ACC112 (cell line): ENCODE data around the gene MAP2K6.

Experiments used
- H2AFZ ChIP-seq: fragments of 200-600 bp; sonication (generic); one replicate; pipeline ENCODE4 v1.6.0; 2017; ENCODE audit warnings: antibody characterized with exemption, low read length; ENCODE audit not compliant: unreplicated experiment
- H3K27ac ChIP-seq: fragments of 200-600 bp; sonication (generic); 2 replicates; pipeline ENCODE4 v1.5.1; 2014; ENCODE audit warnings: low read depth, mild to moderate bottlenecking, antibody characterized with exemption, low read length, moderate library complexity
- H3K27me3 ChIP-seq: fragments of 200-600 bp; sonication (generic); 2 replicates; pipeline ENCODE4 v1.6.1; 2014; ENCODE audit warnings: mild to moderate bottlenecking, antibody characterized with exemption, low read length, moderate library complexity, mixed read lengths; ENCODE audit not compliant: insufficient read depth
- H3K36me3 ChIP-seq: fragments of 200-600 bp; sonication (generic); 2 replicates; pipeline ENCODE4 v1.6.1; 2016; ENCODE audit warnings: mild to moderate bottlenecking, antibody characterized with exemption, low read length, moderate library complexity, mixed read lengths; ENCODE audit not compliant: insufficient read depth
- H3K4me1 ChIP-seq: fragments of 200-600 bp; sonication (generic); one replicate; pipeline ENCODE4 v1.6.1; 2016; ENCODE audit warnings: low read length, mixed read lengths; ENCODE audit not compliant: insufficient read depth, unreplicated experiment, control insufficient read depth
- H3K4me3 ChIP-seq: fragments of 200-600 bp; sonication (generic); 2 replicates; pipeline ENCODE4 v1.5.1; 2014; ENCODE audit warnings: mild to moderate bottlenecking, low read depth, low read length
- H3K79me2 ChIP-seq: fragments of 200-600 bp; sonication (generic); one replicate; pipeline ENCODE4 v1.6.0; 2016; ENCODE audit warnings: low read length; ENCODE audit not compliant: control insufficient read depth, unreplicated experiment, insufficient read depth

MAP2K6 gene

DNA sequence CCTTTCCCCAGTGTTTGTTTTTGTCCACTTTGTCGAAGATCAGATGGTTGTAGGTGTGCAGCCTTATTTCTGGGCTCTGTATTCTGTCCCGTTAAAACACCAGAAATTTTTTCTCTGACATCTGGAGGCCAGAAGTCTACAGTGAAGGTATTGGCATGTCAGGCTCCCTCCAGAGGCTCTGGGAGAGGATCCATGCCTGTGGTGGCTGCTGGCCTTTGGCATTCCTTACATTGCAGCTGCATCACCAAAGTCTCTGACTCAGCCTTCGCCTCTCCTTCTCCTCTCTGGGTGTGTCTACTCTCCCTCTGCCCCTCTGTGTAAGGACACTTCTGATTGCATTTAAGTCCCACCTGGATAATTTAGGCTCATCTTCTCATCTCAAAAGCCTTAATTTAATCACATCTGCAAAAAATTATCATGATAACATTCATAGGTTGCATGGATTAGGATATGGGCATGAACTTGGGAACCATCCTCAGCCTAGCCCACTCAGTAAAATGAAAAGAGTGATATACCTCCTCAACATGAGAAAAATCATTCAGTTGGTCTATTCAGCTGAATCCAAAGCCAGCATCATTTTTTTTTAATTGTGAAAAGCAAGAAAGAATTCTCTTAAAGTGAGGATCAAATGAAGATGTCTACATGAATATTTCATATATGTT, 78.0 kb downstream of the MAP2K6 start:
- no peak overlapping the region for H3K27ac ChIP-seq
- H3K4me3 ChIP-seq = no peak overlapping the region
- 0 out of 2 replicates have a peak, but pooled peaks cover 3% of the 10 kb centered on the region for H3K27me3 ChIP-seq
- no peak overlapping the region for H2AFZ ChIP-seq
- H3K36me3 ChIP-seq = no peaks in the 10 kb centered on the region
- peaks cover 8% of the 10 kb centered on the region for H3K4me1 ChIP-seq
- H3K79me2 ChIP-seq = no peaks in the 10 kb centered on the region

DNA sequence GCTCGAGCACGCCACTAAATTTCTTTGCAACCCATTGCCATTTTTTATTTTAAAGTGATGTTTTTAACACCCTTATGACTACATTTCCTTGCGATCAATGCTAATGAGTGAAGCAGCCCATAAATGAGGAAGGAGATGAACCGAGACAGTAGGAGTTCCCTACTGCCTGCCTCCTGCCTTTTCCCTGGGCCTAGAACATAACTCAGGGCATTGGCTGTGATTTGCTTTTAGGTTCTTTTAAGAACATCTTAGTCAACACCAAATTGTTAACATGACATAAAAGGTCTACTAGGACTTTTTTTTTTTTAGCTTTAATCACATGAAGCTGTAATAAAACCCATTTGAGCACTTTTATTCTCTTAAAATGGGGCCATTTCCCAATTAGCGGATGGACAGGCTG, 81.3 kb downstream of the MAP2K6 start:
- H2AFZ ChIP-seq = no peak overlapping the region
- no peak overlapping the region for H3K27ac ChIP-seq
- H3K79me2 ChIP-seq = no peaks in the 10 kb centered on the region
- H3K4me1 ChIP-seq = peaks cover 8% of the 10 kb centered on the region
- no peaks in the 10 kb centered on the region for H3K36me3 ChIP-seq
- H3K27me3 ChIP-seq = 0 out of 2 replicates have a peak, but pooled peaks cover 3% of the 10 kb centered on the region
- H3K4me3 ChIP-seq = no peak overlapping the region

DNA sequence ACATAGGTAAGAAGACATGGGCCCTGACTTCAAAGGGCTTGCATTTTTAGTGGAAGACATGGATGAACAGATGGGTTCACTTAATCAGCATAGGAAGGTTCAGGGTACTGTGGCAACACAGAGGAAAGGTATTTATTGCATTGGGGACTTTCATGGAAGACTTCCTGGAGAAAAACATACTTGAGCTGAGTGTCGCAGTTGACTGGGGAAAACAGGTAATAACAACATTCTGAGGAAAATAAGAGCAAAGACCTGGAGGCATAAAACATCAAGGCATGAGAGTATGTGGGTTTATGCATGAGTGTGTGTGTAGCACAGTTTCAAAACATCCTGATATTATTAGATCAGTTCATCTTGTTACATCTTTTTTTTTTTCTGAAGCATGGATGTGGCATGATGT, 82.7 kb downstream of the MAP2K6 start:
- no peaks in the 10 kb centered on the region for H3K36me3 ChIP-seq
- no peaks in the 10 kb centered on the region for H3K79me2 ChIP-seq
- H3K4me1 ChIP-seq = peaks cover 7% of the 10 kb centered on the region
- H2AFZ ChIP-seq = no peak overlapping the region
- H3K4me3 ChIP-seq = no peak overlapping the region
- H3K27ac ChIP-seq = no peak overlapping the region
- H3K27me3 ChIP-seq = 0 out of 2 replicates have a peak, but pooled peaks cover 3% of the 10 kb centered on the region

DNA sequence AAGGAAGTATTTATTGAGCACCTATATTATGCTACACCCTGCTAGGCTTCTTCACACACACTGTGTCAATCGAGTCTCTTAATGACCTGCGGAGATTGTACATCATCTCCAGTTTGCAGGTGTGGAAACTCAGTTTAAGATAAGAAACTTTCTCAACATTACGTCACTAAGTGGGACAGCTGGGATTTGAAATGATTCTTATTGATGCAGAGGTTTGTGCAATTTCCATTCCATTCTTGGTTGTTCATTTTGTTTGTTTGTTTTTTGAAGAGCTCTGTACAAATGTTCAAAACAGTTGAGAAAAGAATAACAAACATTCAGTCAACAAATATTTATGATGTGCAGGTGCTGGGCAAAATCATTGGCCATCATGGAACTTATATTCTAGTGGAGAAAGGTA, 84.8 kb downstream of the MAP2K6 start:
- Histone ChIP-seq H2AFZ (no peak overlapping the region), H3K27me3 (0 out of 2 replicates have a peak, but pooled peaks cover 3% of the 10 kb centered on the region), H3K4me1 (no peaks in the 10 kb centered on the region), H3K4me3 (no peak overlapping the region), H3K36me3 (no peaks in the 10 kb centered on the region), H3K27ac (no peak overlapping the region), H3K79me2 (no peaks in the 10 kb centered on the region)

DNA sequence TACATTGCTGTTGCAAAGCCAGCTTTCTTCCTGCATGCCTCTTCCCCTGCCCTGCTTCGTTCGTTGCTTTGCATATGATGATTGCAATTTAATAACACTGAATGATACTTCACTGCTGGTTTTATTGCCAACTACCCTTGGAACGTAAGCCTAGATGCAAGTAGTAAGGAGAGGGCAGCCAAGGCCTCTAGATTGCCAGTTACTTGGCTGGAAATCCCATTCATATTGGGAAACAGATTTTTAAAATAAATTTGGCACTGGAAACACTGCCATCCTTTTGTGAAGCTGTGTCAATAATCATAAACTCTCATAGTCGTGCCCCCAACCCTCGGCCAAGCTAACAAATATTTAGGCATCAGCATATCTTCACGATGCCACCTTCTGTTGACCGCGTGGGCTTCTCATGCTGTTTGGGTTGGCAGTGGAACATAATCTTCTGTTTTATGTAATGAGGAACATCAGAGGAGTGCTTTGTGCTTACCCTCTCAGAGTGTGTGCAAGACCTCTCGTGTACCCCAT, 86.5 kb downstream of the MAP2K6 start:
- H2AFZ ChIP-seq = no peak overlapping the region
- H3K36me3 ChIP-seq = no peaks in the 10 kb centered on the region
- H3K27ac ChIP-seq = no peak overlapping the region
- no peak overlapping the region for H3K4me3 ChIP-seq
- 0 out of 2 replicates have a peak, but pooled peaks cover 3% of the 10 kb centered on the region for H3K27me3 ChIP-seq
- no peaks in the 10 kb centered on the region for H3K4me1 ChIP-seq
- H3K79me2 ChIP-seq = no peaks in the 10 kb centered on the region

DNA sequence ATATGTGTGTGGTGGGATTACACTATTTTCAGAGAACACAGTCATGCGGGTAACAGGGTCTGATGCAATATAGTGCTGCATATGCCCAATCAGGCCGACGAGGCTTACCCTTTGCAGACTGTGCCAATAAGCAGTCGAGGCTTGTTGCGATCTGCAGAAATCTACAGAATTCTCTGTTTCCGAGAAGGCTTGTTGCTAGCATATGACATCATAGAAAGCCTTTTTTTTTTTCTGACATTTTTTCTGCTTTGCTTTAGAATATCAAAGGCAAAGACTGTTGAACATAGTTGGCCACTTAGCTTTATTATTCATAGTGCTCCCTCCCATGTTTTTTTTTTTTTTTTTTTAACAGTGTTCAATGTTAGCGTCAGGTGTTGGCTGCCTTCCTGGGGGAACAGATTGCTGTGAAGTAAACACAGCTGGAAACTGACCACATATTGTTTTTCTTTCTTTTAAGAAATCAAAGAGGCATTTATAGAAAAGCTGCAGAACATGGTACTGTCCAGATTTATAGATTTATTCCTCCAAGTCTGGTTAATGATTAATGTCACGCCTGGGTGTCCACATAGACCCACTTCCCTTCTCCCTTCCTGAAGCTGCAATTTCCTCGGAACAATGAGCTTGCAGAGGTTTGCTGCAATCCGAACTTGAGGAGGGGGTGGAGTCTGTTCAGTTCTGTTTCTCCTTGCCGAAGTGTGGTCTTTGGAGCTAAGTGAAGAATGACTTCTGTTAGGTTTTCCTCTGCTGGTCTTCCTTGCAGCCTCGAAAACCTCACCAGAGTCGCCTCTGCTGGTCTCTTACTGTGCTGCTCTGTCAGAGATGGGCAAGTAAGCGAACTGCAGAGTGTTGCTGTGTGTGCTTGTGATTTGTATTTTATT, 87.3 kb downstream of the MAP2K6 start:
- Histone ChIP-seq H3K36me3 (no peaks in the 10 kb centered on the region), H2AFZ (peak overlapping the region; percentile 61), H3K79me2 (no peaks in the 10 kb centered on the region), H3K27ac (no peak overlapping the region), H3K4me1 (no peaks in the 10 kb centered on the region), H3K4me3 (peak overlapping the region; percentile 30), H3K27me3 (0 out of 2 replicates have a peak, but pooled peaks cover 3% of the 10 kb centered on the region)

DNA sequence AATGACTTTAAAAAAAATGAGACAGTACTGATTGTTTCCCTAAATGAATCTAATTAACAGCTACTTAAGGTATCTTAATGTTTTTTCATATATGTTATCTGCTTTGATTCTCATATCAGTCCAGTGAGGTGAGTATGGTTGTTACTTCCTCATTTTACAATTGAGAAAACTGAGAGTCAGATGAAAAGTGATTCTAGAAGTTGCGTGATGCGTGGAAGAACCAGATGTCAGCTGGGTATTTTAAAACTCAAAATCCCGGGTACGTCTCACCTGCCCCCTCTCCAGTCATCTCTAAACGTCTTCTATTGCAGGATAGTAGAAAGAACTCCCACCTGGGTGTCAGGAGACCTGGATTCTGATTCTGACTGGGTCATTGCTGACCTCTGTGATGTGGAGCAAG, 89.2 kb downstream of the MAP2K6 start:
- H3K4me3 ChIP-seq = no peak overlapping the region
- no peaks in the 10 kb centered on the region for H3K4me1 ChIP-seq
- H3K27ac ChIP-seq = no peak overlapping the region
- H3K27me3 ChIP-seq = 0 out of 2 replicates have a peak, but pooled peaks cover 3% of the 10 kb centered on the region
- no peaks in the 10 kb centered on the region for H3K79me2 ChIP-seq
- H2AFZ ChIP-seq = no peak overlapping the region
- H3K36me3 ChIP-seq = no peaks in the 10 kb centered on the region

DNA sequence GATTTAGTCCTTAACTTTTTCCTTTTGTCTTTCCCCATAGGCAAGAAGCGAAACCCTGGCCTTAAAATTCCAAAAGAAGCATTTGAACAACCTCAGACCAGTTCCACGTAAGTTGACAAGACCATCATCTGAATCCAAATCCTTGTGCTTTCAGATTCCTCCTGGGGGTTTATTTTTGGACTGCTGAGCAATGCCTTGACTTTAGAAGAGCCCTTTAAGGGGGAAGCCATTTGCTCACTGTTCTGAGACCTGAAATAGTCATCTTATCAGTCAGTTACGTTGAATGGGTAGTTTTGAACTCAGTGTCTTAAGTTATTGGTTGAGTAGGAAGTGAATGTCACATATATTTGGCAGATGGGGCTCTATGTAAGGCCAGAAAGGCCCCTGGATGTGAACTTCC, 91.2 kb downstream of the MAP2K6 start:
- Histone ChIP-seq H3K4me1 (no peaks in the 10 kb centered on the region), H3K4me3 (no peak overlapping the region), H3K27me3 (no peaks in the 10 kb centered on the region), H3K36me3 (no peaks in the 10 kb centered on the region), H2AFZ (no peak overlapping the region), H3K79me2 (no peaks in the 10 kb centered on the region), H3K27ac (no peak overlapping the region)

DNA sequence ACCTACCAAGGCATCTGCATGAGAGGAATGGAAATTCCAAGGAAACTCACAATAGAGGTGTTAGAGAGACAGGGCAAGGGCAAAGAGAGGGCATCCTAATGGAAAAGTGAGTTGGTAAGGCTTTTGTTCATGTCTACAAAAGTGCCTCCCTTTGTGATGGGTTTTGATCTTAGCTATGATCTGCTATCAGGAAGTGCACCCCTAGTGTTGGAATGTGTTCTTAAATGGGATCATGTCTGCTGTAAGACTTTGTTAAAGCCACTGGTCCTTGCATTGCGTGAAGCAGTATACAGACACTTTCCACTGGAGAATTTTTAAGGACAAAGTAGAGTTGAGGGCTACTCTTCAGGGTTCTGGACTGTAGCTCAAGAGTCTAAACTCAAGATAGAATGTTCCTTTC, 92.0 kb downstream of the MAP2K6 start:
- no peaks in the 10 kb centered on the region for H3K79me2 ChIP-seq

DNA sequence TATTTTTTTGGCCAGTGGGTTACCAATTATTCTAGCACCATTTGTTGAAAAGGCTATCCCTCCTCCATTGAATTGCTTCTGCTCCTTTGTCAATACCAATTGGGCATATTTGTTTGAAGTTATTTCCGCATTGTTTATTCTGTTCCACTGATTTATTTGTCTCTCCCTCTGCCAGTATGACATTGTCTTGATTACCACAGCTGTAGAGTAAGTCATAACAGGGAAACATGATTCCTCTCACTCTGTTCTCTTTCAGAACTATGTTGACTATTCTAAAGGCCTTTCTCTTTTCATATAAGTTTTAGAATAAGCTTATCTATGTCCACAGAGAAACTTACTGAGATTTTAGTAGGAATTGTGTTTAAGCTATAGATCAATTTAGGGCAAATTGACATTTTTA, 94.3 kb downstream of the MAP2K6 start:
- Histone ChIP-seq H3K36me3 (no peaks in the 10 kb centered on the region), H3K4me3 (no peak overlapping the region), H3K79me2 (no peaks in the 10 kb centered on the region), H3K27ac (no peak overlapping the region), H3K27me3 (no peaks in the 10 kb centered on the region), H3K4me1 (no peaks in the 10 kb centered on the region), H2AFZ (no peak overlapping the region)

More for the DNA sequence above, 92.0 kb downstream of the MAP2K6 start:
- Histone ChIP-seq H3K27ac (no peak overlapping the region), H3K4me3 (no peak overlapping the region), H3K4me1 (no peaks in the 10 kb centered on the region), H2AFZ (no peak overlapping the region), H3K27me3 (no peaks in the 10 kb centered on the region), H3K36me3 (no peaks in the 10 kb centered on the region)
